Measurements from ENCODE around the gene SKOR1. TPM values are rescaled to one million over a fixed set of nuclear protein-coding genes. Genes with fewer than 3 reads are reported as not detected.

The SKOR1 gene
- total RNA-seq, 1 donor from 2014 or later = under 0.01 TPM

DNA sequence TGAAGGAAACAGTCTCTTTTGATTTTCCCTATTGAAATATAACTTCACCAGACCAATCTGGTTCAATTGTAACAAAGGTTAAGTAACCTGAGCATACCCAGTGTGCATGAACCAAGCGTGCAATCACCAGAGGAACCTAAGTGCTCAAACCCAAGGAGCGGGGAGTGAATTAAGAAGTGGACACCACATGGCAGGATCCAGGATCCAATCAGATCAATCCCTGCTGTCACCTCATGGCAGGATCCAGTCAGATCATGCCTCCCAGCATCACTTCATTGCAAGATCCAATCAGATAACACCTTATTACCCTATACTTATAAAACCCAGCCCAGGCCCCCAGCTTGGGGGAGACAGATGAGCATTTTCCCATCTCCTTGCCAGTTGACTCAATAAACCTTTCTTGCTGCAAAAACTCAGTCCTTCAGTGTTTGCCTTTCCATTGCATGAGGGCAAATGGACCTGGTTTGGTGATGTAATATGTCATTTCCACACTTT is 53.5 kb downstream of the SKOR1 start:
- Histone ChIP-seq H3K27me3 (ENCODE audit: control insufficient read depth in 3 of 3, insufficient read depth in 3 of 3, low read length in 3 of 3) (no peaks in the 10 kb centered on the region), H3K4me3 (ENCODE audit: low read length in 3 of 3) (no peak overlapping the region)

DNA sequence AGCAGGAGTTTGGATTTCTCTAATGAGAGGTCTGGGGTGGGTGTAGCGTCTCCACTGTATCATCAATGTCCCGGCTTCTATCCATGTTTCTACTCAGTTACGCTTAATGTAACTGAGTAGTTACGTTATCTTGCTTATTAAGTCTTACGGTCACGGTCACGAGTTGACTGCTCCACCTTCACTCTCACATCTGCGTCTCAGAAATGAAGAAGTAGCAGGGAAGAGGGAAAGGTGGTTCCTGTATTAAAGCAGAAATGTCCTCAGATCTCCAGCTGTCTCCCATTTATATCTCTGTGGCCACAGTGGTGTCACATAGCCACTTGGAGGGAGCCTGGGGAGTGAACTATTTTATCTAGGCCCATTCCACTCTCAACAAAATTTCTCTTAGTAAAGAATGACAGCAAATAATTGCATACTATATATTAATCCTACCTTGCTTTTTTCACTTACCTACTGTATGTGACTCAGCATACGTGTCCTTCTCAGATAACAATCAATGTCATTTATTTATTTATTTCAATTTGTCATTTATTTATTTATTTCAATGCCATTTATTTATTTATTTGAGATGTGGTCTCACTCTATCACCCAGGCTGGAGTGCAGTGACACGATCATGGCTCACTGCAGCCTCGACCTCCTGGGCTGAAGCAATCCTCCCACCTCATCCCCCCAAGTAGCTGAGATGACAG is 54.3 kb downstream of the SKOR1 start:
- Histone ChIP-seq H3K4me1 (ENCODE audit: control insufficient read depth in 3 of 3, insufficient read depth in 3 of 3, low read length in 3 of 3) (peaks cover 4 to 12% (median 7%) of the 10 kb centered on the region in 3 donors), H3K27ac (ENCODE audit: low read depth, low read length) (no peak overlapping the region), H3K9me3 (ENCODE audit: control insufficient read depth in 3 of 3, low read length in 3 of 3) (no peaks in the 10 kb centered on the region), H3K9ac (ENCODE audit: low read depth in 1 of 3, low read length in 3 of 3) (no peak overlapping the region), H3K27me3 (ENCODE audit: control insufficient read depth in 3 of 3, insufficient read depth in 3 of 3, low read length in 3 of 3) (no peaks in the 10 kb centered on the region), H3K4me3 (ENCODE audit: low read length in 3 of 3) (no peak overlapping the region), H3K36me3 (ENCODE audit: control insufficient read depth in 3 of 3, insufficient read depth in 3 of 3, low read length in 3 of 3) (no peaks in the 10 kb centered on the region)

More for the DNA sequence above, 53.5 kb downstream of the SKOR1 start:
- H3K36me3 ChIP-seq (ENCODE audit: control insufficient read depth in 3 of 3, insufficient read depth in 3 of 3, low read length in 3 of 3) = no peaks in the 10 kb centered on the region
- peaks cover 0 to 5% (median 1%) of the 10 kb centered on the region in 3 donors for H3K4me1 ChIP-seq (ENCODE audit: control insufficient read depth in 3 of 3, insufficient read depth in 3 of 3, low read length in 3 of 3)
- H3K27ac ChIP-seq (ENCODE audit: low read depth, low read length) = no peak overlapping the region
- no peak overlapping the region for H3K9ac ChIP-seq (ENCODE audit: low read depth in 1 of 3, low read length in 3 of 3)
- H3K9me3 ChIP-seq (ENCODE audit: control insufficient read depth in 3 of 3, low read length in 3 of 3) = peaks cover 0 to under 1% (median 0%) of the 10 kb centered on the region in 3 donors

DNA sequence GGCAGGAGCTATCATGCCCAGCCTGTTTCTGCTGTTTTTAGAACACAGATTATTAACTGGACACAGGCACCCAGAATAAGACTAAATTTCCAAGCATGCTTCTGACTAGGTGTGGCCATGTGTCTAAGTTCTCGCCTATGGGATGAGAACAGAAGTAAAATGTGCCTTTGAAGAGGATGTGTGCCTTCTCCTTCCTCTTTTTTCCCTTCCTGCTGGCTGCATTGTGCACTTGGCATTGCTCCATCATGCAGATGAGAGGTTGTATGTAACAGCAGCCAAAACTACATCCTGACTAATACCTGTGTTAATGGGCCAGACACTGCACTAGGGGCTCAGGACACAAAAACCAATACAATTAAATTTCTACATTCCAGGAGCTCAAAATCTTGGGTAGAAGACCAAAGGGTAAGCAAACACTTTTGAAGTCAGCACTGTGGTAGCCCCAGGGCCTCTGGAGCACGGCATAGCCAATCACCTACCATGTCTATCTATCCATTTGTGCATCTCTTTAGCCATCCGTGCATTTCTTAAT is 55.4 kb downstream of the SKOR1 start:
- Histone ChIP-seq H3K4me1 (ENCODE audit: control insufficient read depth in 3 of 3, insufficient read depth in 3 of 3, low read length in 3 of 3) (peaks cover 4 to 18% (median 12%) of the 10 kb centered on the region in 3 donors), H3K4me3 (ENCODE audit: low read length in 3 of 3) (no peak overlapping the region), H3K9me3 (ENCODE audit: control insufficient read depth in 3 of 3, low read length in 3 of 3) (no peaks in the 10 kb centered on the region), H3K27ac (ENCODE audit: low read depth, low read length) (no peak overlapping the region), H3K27me3 (ENCODE audit: control insufficient read depth in 3 of 3, insufficient read depth in 3 of 3, low read length in 3 of 3) (no peaks in the 10 kb centered on the region), H3K36me3 (ENCODE audit: control insufficient read depth in 3 of 3, insufficient read depth in 3 of 3, low read length in 3 of 3) (no peaks in the 10 kb centered on the region), H3K9ac (ENCODE audit: low read depth in 1 of 3, low read length in 3 of 3) (no peak overlapping the region)

DNA sequence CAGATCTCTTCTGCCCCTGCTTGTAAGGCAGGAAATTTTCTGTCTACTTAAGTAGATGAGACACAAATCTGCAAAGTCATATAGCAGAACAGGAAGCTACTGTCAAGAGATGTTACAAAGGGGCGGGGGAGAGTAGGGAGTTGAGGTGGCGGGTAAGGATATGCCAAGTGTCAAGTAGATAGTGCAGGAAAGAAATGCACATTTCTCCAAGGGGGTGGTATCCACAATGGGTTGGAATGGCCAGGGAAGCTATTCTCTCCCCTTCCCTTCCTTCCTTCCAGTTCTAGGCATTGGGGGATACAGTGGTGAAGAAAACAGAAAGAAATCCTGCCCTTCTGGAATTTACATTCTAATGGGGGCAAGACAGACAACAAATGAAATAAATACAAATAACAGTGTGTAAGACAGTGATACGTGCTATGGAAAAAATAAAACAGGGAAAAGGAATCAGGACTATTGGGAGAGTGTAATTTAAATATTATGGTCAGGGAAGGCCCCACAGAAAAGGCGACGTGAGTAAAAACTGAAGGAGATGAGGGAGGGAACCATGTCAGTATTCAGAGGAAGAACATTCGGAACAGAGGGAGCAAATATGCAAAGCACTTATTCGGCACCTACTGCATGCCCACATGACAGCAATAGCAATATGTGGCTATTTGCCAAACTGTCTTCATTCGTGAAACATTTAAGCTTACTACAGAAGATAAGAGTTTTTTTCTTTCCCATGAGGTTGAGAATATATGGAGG is 57.4 kb downstream of the SKOR1 start:
- Histone ChIP-seq H3K9ac (ENCODE audit: low read depth in 1 of 3, low read length in 3 of 3) (no peak overlapping the region), H3K9me3 (ENCODE audit: control insufficient read depth in 3 of 3, low read length in 3 of 3) (no peaks in the 10 kb centered on the region), H3K4me1 (ENCODE audit: control insufficient read depth in 3 of 3, insufficient read depth in 3 of 3, low read length in 3 of 3) (peaks cover 4 to 18% (median 12%) of the 10 kb centered on the region in 3 donors), H3K36me3 (ENCODE audit: control insufficient read depth in 3 of 3, insufficient read depth in 3 of 3, low read length in 3 of 3) (no peaks in the 10 kb centered on the region), H3K27me3 (ENCODE audit: control insufficient read depth in 3 of 3, insufficient read depth in 3 of 3, low read length in 3 of 3) (no peaks in the 10 kb centered on the region), H3K4me3 (ENCODE audit: low read length in 3 of 3) (no peak overlapping the region), H3K27ac (ENCODE audit: low read depth, low read length) (peak overlapping the region; percentile 30)

DNA sequence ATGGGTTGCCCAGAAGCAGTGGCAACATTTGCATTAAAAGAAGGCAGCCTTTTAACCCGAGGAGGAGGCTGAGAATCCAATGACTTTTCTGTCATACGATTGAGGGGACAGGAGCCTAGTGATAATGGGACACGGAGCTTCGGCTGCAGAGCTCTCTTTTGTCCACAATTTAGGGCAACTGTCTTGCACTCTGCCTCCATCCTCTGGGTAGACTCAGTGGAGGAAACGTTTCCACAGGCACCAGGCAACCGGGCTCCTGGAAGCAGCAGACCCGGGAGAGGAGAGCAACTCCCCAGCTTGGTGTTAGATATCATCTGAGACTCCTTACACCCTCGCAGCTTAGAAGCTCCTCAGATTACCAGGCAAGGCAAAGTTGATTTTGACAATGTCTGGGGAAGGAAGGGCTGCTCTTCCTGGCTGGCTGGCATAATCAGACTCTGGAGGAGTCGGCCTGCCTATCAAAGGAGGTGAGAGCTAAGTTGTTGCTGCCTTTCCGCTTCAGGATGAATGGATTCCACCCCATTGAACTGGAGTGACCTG is 58.0 kb downstream of the SKOR1 start:
- H3K4me3 ChIP-seq (ENCODE audit: low read length in 3 of 3) = peak overlapping the region in 1 of 3 donors; percentile 13
- no peaks in the 10 kb centered on the region for H3K27me3 ChIP-seq (ENCODE audit: control insufficient read depth in 3 of 3, insufficient read depth in 3 of 3, low read length in 3 of 3)
- peaks cover 4 to 18% (median 12%) of the 10 kb centered on the region in 3 donors for H3K4me1 ChIP-seq (ENCODE audit: control insufficient read depth in 3 of 3, insufficient read depth in 3 of 3, low read length in 3 of 3)
- no peaks in the 10 kb centered on the region for H3K9me3 ChIP-seq (ENCODE audit: control insufficient read depth in 3 of 3, low read length in 3 of 3)
- no peaks in the 10 kb centered on the region for H3K36me3 ChIP-seq (ENCODE audit: control insufficient read depth in 3 of 3, insufficient read depth in 3 of 3, low read length in 3 of 3)
- H3K27ac ChIP-seq (ENCODE audit: low read depth, low read length) = peak overlapping the region; percentile 21
- H3K9ac ChIP-seq (ENCODE audit: low read depth in 1 of 3, low read length in 3 of 3) = peak overlapping the region in 1 of 3 donors; percentile 17

DNA sequence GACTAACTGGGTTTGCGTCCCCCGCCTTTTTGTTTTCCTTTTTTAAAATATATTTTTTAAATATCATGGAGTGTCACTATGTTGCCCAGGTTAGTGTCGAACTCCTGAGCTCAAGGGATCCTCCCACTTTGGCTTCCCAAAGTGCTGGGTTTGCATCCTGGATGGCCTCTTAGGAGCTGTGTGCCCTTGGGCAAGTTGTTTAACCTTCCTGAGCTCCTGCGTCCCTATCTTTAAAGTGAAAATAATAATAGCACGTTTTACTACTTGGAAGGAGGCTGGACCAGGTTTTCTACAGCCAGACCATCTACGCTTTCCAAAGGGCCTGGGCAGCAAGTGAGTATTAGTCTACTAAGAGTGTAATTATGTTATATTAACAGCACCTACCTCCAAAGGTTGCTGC is 58.7 kb downstream of the SKOR1 start:
- peak overlapping the region; percentile 80 for H3K27ac ChIP-seq (ENCODE audit: low read depth, low read length)
- no peaks in the 10 kb centered on the region for H3K36me3 ChIP-seq (ENCODE audit: control insufficient read depth in 3 of 3, insufficient read depth in 3 of 3, low read length in 3 of 3)
- H3K9me3 ChIP-seq (ENCODE audit: control insufficient read depth in 3 of 3, low read length in 3 of 3) = no peaks in the 10 kb centered on the region
- no peaks in the 10 kb centered on the region for H3K27me3 ChIP-seq (ENCODE audit: control insufficient read depth in 3 of 3, insufficient read depth in 3 of 3, low read length in 3 of 3)
- H3K4me1 ChIP-seq (ENCODE audit: control insufficient read depth in 3 of 3, insufficient read depth in 3 of 3, low read length in 3 of 3) = peaks cover 4 to 18% (median 12%) of the 10 kb centered on the region in 3 donors
- H3K9ac ChIP-seq (ENCODE audit: low read depth in 1 of 3, low read length in 3 of 3) = peak overlapping the region; percentile 52 to 87 (median 65)
- peak overlapping the region; percentile 64 to 76 (median 75) for H3K4me3 ChIP-seq (ENCODE audit: low read length in 3 of 3)

Small RNA genes lying within 50 kb of the gene (small RNA-seq; reads per million reads assigned to genes)
- gene RNU6-1 = 0.12 reads per million

Other genes starting within 250 kb of the SKOR1 start
- gene RNU6-1, start 14.5 kb downstream of the SKOR1 start, total RNA-seq = not detected
- gene PIAS1, start 228.8 kb downstream of the SKOR1 start, total RNA-seq = 15.7 TPM

Data from skeletal muscle tissue (tissue), 5 donors.